ENCODE results near the gene ENAH.
"Not testable (repeated sequence)": the region's sequence is repeated elsewhere in the genome, so short reads cannot be mapped to it uniquely, and the experiment has no call there.

DNA sequence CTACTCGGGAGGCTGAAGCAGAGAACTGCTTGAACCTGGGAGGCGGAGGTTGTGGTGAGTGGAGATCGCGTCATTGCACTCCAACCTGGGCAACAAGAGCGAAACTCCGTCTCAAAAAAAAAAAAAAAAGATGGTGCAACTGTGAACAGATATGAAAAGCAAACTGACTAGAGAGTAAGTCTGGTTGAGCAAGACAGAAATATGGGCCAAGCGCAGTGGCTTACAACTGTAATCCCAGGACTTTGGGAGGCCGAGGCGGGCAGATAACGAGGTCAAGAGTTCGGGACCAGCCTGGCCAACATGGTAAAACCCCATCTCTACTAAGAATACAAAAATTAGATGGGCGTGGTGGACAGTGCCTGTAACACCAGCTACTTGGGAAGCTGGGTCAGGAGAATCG, 24.1 kb downstream of the ENAH start:
- TF ChIP-seq, protein P1, sequence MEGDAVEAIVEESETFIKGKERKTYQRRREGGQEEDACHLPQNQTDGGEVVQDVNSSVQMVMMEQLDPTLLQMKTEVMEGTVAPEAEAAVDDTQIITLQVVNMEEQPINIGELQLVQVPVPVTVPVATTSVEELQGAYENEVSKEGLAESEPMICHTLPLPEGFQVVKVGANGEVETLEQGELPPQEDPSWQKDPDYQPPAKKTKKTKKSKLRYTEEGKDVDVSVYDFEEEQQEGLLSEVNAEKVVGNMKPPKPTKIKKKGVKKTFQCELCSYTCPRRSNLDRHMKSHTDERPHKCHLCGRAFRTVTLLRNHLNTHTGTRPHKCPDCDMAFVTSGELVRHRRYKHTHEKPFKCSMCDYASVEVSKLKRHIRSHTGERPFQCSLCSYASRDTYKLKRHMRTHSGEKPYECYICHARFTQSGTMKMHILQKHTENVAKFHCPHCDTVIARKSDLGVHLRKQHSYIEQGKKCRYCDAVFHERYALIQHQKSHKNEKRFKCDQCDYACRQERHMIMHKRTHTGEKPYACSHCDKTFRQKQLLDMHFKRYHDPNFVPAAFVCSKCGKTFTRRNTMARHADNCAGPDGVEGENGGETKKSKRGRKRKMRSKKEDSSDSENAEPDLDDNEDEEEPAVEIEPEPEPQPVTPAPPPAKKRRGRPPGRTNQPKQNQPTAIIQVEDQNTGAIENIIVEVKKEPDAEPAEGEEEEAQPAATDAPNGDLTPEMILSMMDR (IDR thresholded peaks at IDR 0.05; ENCODE audit: low read depth, low read length, poor library complexity, severe bottlenecking): not testable (repeated sequence)
- not testable (repeated sequence) for TF ChIP-seq EZH2phosphoT487 (IDR thresholded peaks at IDR 0.05; ENCODE audit: borderline replicate concordance, low read length)
